Ishikawa (cell line): ENCODE measurements around the gene CYP2E1.

Experiments
- CEBPB ChIP-seq: IDR thresholded peaks from 2 replicates; pipeline ENCODE4 v1.6.1; 2012
- CREB1 ChIP-seq: IDR thresholded peaks from 2 replicates; pipeline ENCODE4 v1.6.1; 2012; ENCODE audit warnings: low read depth
- EGR1 ChIP-seq: IDR thresholded peaks from 2 replicates; pipeline ENCODE4 v1.6.1; 2012
- EP300 ChIP-seq: IDR thresholded peaks from 2 replicates; pipeline ENCODE4 v1.6.1; 2012; ENCODE audit warnings: borderline replicate concordance
- RAD21 ChIP-seq: IDR thresholded peaks from 2 replicates; pipeline ENCODE4 v1.6.1; 2012; ENCODE audit warnings: low read depth
- REST ChIP-seq: IDR thresholded peaks from 2 replicates; pipeline ENCODE4 v1.6.1; 2012; ENCODE audit warnings: low read depth, mild to moderate bottlenecking
- TAF1 ChIP-seq: IDR thresholded peaks from 2 replicates; pipeline ENCODE4 v1.6.1; 2012; ENCODE audit warnings: low read depth, mild to moderate bottlenecking
- USF1 ChIP-seq: IDR thresholded peaks from 2 replicates; pipeline ENCODE4 v1.6.1; 2012

GRCh38 chr10:133489816-133490588, 37.2 kb upstream of the CYP2E1 start:
- TF ChIP-seq CEBPB, result no peak
- TF ChIP-seq TAF1, result no peak
- TF ChIP-seq USF1, result no peak
- TF ChIP-seq REST, result no peak
- TF ChIP-seq EP300, result no peak
- no peak for TF ChIP-seq RAD21
- no peak for TF ChIP-seq EGR1
- no peak for TF ChIP-seq CREB1
